Eye (tissue), 1 donor: ENCODE data around the gene RASA4.
A peak's percentile ranks its signal among the peaks of the same experiment; 100 is the strongest.
"Not testable (repeated sequence)": the region's sequence is repeated elsewhere in the genome, so short reads cannot be mapped to it uniquely, and the experiment has no call there.

ENCODE experiments used
- DNase-seq: peaks from one replicate; pipeline ENCODE4 v3.0.0-alpha.2; 2015

The RASA4 gene

GRCh38 chr7:102616507-102617125 is at the start of gene RASA4:
Gene RASA4 (minus strand): TSS chr7:102616756. CDS start chr7:102616689, 67 bp downstream.
- DNase-seq = peak; percentile 58

- DNase-seq = not testable (repeated sequence)
Measured at GRCh38 chr7:102664765-102665164, 48.2 kb upstream of the RASA4 start.

GRCh38 chr7:102649924-102650323 is 33.4 kb upstream of the RASA4 start, which contains the start of gene SPDYE2B:
Gene SPDYE2B (plus strand): TSS chr7:102650319. CDS start chr7:102652349, 2,030 bp downstream.
- not testable (repeated sequence) for DNase-seq

- not testable (repeated sequence) for DNase-seq
Measured at GRCh38 chr7:102647813-102648212, 31.3 kb upstream of the RASA4 start.

- DNase-seq = not testable (repeated sequence)
Measured at GRCh38 chr7:102643404-102643803, 26.8 kb upstream of the RASA4 start.

- not testable (repeated sequence) for DNase-seq
Measured at GRCh38 chr7:102642691-102643090, 26.1 kb upstream of the RASA4 start, which contains the start of gene UPK3BL1. Gene UPK3BL1 (minus strand): TSS chr7:102642791. CDS start chr7:102642741, 50 bp downstream.

GRCh38 chr7:102638848-102639247 is 22.3 kb upstream of the RASA4 start:
- peak; percentile 0 for DNase-seq

- not testable (repeated sequence) for DNase-seq
Measured at GRCh38 chr7:102636956-102637355, 20.4 kb upstream of the RASA4 start.

- not testable (repeated sequence) for DNase-seq
Measured at GRCh38 chr7:102635354-102635753, 18.8 kb upstream of the RASA4 start.

- DNase-seq = not testable (repeated sequence)
Measured at GRCh38 chr7:102634299-102634698, 17.7 kb upstream of the RASA4 start.

- not testable (repeated sequence) for DNase-seq
Measured at GRCh38 chr7:102630622-102631021, 14.1 kb upstream of the RASA4 start.

- DNase-seq = not testable (repeated sequence)
Measured at GRCh38 chr7:102627271-102627904, 10.8 kb upstream of the RASA4 start.

GRCh38 chr7:102618122-102618521 is 1.6 kb upstream of the RASA4 start:
- peak; percentile 0 for DNase-seq

GRCh38 chr7:102615930-102616329 is 626 bp downstream of the RASA4 start:
- DNase-seq = not testable (repeated sequence)

- DNase-seq = not testable (repeated sequence)
Measured at GRCh38 chr7:102614873-102615272, 1.7 kb downstream of the RASA4 start.

GRCh38 chr7:102614346-102614697 is 2.2 kb downstream of the RASA4 start:
- not testable (repeated sequence) for DNase-seq

- DNase-seq = not testable (repeated sequence)
Measured at GRCh38 chr7:102613575-102614345, 2.8 kb downstream of the RASA4 start.

GRCh38 chr7:102611675-102612325 is 4.8 kb downstream of the RASA4 start:
- DNase-seq = not testable (repeated sequence)

- not testable (repeated sequence) for DNase-seq
Measured at GRCh38 chr7:102611013-102611674, 5.4 kb downstream of the RASA4 start.

- DNase-seq = not testable (repeated sequence)
Measured at GRCh38 chr7:102610441-102610840, 6.1 kb downstream of the RASA4 start.

GRCh38 chr7:102609734-102610133 is 6.8 kb downstream of the RASA4 start:
- DNase-seq = not testable (repeated sequence)

GRCh38 chr7:102606848-102607247 is 9.7 kb downstream of the RASA4 start:
- DNase-seq = not testable (repeated sequence)
